Stimulated activated CD4-positive, alpha-beta T cell treated with anti-CD3 and anti-CD28 coated beads, TNF-alpha, amount 100 ng/mL, for 48 hours (primary cell): ENCODE data around the gene SESTD1.

ENCODE experiments used
- DNase-seq, 3 donors: peaks; one replicate each; pipeline ENCODE4 v3.0.0-alpha.2; 2020; ENCODE audit warnings: low read depth in 3 of 3

The SESTD1 gene, protein sequence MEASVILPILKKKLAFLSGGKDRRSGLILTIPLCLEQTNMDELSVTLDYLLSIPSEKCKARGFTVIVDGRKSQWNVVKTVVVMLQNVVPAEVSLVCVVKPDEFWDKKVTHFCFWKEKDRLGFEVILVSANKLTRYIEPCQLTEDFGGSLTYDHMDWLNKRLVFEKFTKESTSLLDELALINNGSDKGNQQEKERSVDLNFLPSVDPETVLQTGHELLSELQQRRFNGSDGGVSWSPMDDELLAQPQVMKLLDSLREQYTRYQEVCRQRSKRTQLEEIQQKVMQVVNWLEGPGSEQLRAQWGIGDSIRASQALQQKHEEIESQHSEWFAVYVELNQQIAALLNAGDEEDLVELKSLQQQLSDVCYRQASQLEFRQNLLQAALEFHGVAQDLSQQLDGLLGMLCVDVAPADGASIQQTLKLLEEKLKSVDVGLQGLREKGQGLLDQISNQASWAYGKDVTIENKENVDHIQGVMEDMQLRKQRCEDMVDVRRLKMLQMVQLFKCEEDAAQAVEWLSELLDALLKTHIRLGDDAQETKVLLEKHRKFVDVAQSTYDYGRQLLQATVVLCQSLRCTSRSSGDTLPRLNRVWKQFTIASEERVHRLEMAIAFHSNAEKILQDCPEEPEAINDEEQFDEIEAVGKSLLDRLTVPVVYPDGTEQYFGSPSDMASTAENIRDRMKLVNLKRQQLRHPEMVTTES

DNA sequence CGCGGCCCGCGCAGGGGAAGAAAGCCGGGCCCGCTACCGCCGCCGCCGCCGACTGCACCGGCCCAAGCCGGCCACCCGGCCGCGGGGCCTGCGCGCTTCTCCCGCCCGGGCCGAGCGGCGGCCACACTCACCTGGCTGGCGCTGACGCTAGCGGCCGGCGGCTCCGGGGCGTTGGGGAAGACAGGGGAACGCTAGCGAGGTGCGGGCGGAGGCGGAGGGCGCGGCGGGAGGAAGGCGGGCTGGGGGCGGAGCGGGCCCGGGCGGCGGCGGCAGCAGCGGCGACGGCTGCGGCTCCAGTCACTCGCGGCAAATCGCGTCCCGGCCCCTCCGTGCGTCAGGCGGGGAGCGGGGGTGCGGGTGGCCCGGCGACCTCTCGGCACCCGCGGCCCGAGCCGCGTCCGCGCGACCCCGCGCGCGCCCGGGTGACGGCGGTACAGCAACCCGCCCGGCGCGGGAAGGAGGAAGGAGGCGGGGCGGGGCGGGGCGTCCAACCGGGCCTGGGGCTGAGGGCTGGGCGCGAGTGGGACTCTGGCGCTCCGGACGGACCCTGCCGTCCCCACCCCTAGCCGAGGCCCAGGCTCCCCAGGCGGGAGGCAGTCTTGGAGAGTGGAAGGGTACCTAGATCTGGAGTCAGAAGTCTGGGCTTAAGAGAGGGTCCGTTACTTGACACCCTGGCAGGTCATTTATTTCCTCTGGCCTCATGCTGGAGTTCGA is at the start of gene SESTD1:
TSS of gene SESTD1 (minus strand) at position 465 of the 714 bp plus-strand sequence. CDS start 72,991 bp downstream, outside the sequence.
- DNase-seq, result peak in 1 of 3 donors; percentile 65

DNA sequence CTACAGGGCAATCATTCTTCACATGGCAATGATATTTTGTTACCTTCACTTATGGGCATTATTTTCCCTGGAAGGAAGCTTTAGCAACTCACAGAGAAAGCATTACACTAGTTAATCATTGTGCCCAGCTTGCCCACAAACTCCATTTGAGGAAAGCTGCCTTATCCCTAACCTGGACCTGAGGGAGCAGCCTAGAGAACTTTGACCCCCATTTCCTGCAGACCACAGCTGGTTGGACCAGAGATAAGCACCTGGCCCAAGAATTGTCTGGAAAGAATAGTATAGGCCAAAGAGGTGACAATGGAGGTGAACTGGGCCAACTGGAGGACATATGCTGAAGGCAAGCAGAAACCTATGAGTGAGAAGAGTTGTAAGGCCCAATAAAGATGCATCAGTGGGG is 48.4 kb upstream of the SESTD1 start:
- DNase-seq, result no peak

DNA sequence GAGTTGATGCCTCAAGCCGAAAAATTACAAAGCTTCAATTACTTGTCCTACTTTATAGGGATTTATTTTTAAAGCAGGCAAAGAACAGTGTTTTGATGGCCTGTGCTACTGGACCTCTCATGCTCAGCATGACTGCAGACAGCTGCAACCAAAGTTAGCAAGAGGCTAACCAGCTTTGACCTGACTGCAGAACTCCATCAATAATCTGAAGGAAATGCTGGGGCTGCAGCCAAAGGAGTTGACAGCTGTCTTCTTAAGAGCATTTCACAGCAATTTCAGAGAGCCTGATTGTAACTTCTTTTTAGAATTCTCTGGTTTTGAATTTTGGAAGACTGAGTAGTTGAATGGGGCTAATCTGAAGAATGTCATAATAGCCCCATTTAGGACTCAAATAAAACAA is 46.5 kb upstream of the SESTD1 start:
- no peak for DNase-seq

DNA sequence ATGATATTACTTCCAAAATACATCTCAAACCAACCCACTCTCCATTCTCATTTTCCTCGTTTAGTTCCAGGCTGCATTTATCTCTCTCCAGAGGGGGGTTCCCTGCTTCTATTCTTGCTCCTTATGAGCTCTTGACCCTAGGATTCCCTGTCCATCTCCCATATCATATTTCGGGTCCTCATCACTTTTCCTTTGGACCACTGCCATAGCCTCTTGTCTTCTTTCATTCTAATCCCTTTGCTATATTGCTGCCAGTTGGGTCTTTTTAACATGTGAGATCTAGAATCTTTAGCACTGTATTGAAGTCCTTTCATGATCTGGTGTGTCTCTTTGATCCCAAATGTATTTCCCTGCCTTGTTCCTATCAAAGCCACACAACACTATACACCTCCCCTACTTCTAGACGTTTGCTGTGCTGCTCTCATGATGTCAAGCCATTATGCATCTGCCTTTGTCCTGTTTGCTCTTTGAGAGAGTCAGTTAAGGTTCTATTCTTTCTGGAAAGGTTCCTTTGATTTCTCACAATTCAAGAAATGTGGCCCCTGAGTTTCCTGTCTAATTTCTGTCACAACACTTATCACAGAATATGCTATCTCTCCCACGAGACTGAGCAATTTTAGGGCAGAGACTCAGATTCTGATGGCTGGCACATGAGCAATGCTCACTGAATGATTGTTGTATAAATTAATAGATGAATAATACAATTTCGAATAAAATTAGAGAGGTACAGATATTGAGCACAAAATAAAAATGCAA is 43.2 kb upstream of the SESTD1 start:
- no peak for DNase-seq

DNA sequence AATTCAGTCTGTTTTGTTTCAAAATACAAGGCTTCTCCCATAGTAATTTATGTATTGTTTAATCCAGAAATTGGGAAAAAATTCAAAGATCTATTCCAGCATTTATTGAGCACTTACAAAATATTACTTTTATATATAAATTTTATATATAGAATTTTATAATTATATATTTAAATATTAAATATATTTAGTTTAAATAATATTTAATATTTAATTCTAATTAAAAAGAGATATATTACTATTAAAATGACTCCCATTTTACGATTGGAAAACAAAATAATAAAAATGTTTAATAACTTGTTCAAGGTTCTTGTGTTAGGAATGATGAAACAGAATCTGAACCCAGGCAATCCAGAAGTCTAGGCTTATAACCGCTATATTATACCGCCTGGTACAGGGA is 40.5 kb upstream of the SESTD1 start:
- no peak for DNase-seq

DNA sequence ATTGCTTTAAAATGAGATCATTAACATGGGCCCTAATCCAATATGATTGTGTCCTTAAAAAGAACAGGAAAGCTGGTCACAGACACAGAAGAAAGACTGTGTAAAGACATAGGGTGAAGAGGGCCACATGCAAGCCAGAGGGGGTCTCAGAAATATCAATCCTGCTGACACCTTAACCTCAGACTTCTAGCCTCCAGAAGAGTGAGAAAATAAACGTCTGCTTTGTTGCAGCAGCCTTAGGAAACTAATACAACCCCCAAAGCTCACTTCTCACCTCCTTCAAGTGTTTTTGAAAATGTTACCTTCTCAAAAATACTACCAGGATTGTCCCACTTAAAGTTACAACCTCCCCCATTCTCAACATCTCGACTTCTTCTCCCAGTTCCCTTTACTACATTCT is 39.8 kb upstream of the SESTD1 start:
- no peak for DNase-seq

DNA sequence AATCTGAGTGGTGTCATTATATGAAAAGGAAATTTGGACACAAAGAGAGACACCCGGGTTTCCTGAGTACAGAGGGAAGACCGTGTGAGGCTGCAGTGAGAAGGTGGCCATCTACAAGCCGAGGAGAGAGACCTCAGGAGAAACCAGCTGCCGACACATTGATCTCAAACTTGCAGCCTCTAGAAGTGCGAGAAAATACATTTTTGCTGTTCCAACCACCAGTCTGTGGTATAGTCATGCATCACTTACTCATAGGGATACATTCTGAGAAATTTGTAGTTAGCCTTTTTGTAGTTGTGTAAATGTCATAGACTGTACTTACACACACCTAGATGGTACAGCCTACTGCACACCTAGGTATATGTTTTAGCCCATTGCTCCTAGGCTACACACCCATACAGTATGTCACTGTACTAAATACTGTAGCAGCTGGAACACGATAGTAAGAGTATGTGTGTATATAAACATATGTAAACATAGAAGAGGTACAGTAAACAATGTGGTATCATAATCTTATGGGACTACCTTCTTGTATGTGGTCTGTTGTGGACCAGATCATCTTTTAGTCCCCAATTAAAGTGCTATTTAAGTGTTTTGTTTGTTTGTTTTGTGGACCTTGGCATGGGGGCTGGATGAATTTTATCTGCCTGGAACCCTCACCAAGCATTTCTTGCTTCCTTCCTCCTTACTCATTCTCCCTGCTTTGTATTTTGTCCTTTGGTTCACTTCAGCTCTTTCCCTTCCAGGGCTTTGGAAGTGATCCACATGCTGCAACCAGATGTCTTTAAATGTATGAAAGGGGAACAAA is 38.3 kb upstream of the SESTD1 start:
- DNase-seq, result no peak

DNA sequence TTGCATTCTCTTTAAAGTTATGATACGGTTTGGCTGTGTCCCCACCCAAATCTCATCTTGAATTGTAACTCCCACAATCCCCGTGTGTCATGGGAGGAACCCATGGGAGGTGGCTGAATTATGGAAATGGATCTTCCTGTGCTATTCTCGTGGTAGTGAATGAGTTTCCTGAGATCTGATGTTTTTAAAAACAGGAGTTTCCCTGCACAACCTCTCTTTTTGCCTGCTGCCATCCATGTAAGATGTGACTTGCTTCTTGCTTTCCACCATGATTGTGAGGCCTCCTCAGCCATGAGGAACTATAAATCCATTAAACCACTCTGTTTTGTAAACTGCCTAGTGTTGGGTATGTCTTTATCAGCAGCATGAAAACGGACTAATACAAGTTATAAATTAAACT is 37.5 kb upstream of the SESTD1 start:
- DNase-seq, result no peak

DNA sequence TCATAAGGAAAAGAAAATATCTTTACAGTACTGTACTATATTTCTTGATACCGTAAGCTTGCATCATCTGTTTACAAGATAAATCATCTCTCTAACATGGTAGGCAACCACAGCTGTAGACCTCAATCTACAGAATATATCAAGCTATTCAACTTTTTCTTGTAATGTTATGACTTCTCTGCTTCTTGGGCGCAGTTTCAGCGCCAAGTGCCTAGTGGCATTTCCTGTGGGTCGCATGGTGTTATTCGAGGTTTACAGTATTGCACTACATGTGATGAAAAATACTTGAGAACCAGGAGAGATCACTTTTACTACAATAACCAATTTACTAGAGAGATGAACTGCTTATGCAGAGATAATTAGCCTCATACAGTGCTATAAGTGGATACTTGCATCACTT is 34.0 kb upstream of the SESTD1 start:
- DNase-seq, result no peak

DNA sequence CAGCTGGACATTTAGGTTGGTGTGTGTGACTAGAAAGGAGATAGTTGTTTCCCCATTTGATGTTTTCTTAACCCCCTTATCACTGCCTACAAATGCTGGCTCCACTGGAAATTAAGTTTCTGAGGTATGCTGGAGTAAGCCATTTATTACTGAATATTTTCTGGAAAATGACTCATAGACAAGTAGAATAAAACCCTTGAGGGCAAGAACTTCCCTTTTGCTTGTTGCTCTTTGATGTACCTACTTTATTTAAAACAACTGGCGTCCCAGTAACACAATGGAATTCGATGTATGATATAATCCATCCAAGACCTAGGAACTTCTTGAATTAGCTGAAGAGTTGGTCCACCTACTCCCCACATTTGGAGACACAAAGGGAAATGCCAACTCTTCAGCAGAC is 33.3 kb upstream of the SESTD1 start:
- DNase-seq, result no peak

DNA sequence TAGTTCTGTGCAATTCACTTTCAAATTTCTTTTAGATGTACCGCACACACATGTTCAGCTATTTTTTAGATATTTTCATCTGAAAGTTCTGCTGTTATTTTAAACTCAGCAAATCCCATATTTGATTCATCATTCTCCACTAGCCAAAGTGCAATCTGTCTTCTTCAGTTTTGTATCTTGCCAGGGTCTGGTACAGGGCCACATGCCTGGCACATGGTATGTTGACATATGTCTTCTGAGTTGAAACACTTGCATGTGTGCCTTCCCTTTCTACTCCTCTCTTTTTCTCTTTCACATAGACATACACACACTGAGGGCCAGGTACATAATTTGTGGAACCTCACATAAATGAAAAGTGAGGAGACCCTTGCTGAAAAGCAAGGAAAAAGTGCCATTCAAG is 25.7 kb upstream of the SESTD1 start:
- no peak for DNase-seq

DNA sequence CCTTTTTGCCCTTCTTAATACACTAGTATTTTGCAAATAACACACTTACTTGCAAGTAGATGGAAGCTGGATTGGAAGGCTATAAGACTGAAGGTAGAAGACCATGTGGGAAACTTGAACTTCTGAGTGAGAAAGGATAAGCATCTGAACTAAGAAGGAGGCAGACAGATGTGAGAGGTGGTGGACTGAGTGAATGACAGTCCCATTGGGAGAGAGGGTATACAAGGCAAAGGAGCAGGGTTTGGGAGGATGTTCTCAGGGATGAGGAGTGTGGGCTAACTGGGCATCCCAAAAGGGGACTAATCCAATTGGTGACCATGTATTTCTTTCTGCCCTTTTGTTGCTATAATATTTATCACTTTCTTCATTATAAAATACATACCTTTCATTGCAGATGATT is 20.4 kb upstream of the SESTD1 start:
- no peak for DNase-seq

DNA sequence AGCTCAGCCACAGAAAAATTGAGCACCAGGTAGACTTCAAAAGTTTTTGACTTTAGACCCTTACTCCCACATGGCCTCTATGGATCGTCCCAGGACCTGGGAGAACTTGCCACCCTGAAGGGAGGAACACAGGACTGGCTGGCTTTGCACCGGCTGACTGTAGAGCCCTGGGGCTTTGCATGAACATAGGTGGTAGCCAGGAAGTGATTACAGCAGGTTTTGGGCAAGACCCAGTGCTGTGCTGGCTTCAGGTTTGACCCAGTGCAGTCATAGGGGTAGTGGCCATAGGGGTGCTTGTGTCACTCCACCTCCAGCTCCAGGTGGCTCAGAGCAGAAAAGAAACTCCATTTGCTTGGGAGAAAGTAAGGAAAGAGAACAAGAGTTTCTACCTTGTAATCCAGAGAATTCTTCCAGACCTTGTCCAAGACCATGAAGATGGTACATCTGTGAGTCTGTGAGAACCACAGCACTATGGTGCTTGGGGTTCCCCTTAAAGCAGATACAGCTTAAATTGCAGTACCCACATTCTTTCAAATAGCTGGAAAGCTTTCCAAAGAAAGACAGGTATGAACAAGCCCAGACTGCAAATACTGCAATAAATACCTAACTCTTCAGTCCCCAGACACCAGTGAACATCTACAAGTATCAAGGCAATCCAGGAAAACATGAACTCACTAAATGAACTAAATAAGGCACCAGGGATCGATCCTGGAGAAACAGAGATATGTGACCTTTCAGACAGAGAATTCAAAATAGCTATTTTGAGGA is 13.0 kb upstream of the SESTD1 start:
- no peak for DNase-seq

DNA sequence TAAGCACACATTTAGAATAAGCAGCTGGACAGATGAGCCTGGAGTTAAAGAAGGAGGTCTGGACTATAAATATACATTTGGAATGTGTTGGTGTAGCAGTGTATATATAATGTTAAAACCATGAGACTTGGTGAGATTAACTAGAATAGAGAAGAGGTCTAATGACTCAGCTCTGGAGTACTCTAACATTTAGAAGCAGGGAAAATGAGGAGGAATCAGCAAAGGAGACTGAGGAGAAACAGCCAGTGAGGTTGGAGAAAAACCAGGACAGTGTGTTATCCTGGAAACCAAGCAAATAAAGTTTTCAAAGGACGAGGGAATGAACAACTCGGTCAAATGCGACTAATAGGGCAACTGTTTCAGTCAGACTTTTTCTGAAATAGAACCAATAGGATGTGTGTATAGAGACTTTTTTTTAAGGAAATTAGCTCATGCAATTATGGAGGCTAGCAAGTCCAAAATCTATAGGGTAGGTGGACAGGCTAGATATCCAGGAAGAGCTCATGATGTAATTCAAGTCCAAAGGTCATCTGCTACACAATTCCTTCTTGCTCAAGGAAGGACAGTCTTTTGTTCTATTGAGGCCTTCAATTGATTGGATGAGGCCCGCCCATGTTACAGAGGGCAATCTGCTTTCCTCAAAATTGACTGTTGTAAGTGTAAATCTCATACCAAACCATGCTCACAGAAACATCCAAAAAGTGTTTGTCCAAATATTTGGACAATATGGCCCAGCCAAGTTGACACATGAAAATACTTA is 10.8 kb upstream of the SESTD1 start:
- DNase-seq, result no peak

DNA sequence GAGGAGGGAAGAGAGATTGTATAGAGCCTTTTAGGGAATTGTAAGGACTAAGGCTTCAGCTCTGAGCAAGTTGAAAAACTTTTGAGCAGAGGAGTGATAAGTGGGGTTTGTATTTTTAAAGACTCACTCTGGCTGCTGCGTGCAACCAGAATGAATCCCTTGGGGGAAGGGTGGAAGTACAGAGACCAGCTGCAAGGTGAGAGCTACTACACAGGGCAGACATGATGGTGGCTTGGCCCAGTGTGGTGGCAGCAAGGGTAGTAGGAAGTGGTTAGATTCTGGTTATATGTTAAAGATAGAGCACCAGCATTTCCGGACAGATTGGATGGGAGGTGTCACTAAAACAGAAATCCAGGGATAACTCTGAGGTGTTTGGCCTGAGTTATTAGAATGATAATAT is 10.1 kb upstream of the SESTD1 start:
- no peak for DNase-seq

DNA sequence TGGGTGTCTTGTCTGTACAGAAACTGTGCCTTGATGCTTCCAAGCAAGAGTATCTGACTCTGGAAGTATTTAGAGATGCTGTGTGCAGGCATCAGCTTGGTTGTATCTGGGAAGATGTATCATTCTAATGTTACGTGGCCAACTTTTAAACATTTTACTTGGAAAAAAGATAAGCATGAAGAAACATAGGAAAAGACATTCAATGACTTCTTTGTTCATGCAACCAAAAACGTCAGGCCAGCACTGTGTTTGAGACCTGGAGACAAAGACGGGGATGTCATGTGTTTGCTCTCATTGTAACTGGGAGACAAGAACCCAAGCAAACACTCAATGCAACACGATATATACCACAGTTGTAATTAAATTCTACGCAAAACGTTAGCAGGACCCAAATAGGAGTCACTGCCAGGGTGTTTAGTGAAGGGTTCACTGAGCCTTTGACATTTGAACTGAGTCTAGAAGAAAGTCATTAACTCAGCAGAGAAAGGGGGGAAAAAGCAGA is 8.9 kb upstream of the SESTD1 start:
- DNase-seq, result no peak

DNA sequence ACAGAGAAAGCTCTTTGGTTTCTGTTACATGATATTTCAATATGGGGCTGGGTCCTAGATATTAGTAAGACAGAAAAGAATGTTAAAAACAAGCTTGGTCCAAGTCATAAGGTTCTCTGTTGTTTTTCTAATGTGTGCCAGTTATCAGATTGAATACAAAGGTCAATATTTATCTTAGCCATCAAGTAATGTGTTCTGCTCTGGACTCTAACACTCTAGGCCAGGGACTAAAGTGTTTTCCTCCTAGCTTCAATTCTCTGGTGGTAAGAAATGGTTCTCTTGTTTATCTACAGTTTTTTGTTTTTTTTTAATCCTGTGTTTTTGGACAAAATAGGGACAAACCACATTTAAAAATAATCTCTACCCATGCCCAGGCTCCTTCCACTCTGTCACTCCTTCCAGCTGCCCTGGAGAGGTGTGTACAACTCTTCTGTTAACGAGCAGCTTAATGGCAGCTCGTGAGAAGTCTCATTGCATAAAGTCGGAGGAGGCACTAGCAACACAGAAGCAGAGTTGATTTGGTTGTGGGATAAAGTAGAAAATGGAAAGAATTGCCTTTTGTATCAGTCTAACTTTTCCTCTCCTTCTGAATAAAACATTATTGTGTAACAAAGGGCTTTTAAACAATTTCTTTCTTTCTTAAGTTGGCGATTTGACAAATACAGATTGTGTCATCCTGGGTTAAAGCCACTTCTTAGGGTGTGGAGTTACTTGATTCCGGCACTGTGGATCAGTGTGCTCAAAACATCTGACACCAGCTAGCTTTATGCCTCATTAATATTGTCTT is 8.0 kb upstream of the SESTD1 start:
- no peak for DNase-seq

DNA sequence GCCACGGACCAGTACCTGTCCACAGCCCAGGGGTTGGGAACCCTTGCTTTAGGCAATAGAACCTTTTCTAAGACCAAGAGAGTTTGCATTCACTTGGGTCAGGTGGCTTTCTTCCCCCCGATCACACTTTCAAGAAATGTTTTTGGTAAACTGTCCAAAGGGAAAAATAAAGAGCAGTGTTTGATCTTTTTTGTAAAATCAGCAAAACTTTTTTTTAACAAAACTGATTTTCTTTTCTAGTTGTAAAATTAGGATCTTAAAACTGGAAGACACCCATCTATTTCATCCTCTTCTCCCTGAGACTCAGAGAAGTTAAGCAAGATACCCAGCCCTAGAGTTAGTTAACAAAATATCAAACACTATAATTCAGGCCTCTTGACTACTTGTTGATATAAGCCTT is 6.1 kb upstream of the SESTD1 start:
- DNase-seq, result no peak
